PC-9 (cell line): ENCODE results near the gene OR13H1. TPM values are rescaled to one million over a fixed set of nuclear protein-coding genes. Genes with fewer than 3 reads are reported as not detected.
"Not testable (repeated sequence)": the region's sequence is repeated elsewhere in the genome, so short reads cannot be mapped to it uniquely, and the experiment has no call there.

Experiments
- BruUV-seq: library from RNA; stranded (reverse); fragments of 400-500 nt; replicated peaks from 2 replicates; lab custom pipeline; 2021; lab: Mats Ljungman, UMichigan
- CTCF ChIA-PET: fragments of 300-600 bp; sonication (Branson Sonifier 250); formaldehyde crosslinking; loops from one replicate; lab custom pipeline; 2022; ENCODE audit warnings: antibody characterized with exemption; lab: Charles Lee
- POLR2A ChIA-PET: fragments of 300-600 bp; sonication (Branson Sonifier 250); formaldehyde crosslinking; loops from one replicate; lab custom pipeline; 2022; ENCODE audit warnings: antibody characterized with exemption; ENCODE audit not compliant: unreplicated experiment; lab: Charles Lee
- DNase-seq, 2 experiments: peaks; one replicate each; pipeline versions ENCODE4 v3.0.0 to v3.0.0-alpha.2; 2015 to 2022; ENCODE audit warnings: mixed read lengths in 1 of 2
- H2AFZ ChIP-seq: fragments of 200-600 bp; sonication (generic); 2 replicates; pipeline ENCODE4 v1.8.1; 2017; ENCODE audit warnings: antibody characterized with exemption
- H3F3A ChIP-seq: fragments of 200-600 bp; sonication (generic); 2 replicates; pipeline ENCODE4 v1.8.1; 2017; ENCODE audit warnings: antibody characterized with exemption, mild to moderate bottlenecking, low read depth; ENCODE audit not compliant: insufficient read depth
- H3K27ac ChIP-seq: fragments of 200-600 bp; sonication (generic); 2 replicates; pipeline ENCODE4 v1.6.1; 2016; ENCODE audit warnings: mixed run types
- H3K27me3 ChIP-seq: fragments of 200-600 bp; sonication (generic); 2 replicates; pipeline ENCODE4 v1.6.1; 2016; ENCODE audit warnings: low read depth, mixed run types; ENCODE audit not compliant: insufficient read depth
- H3K36me3 ChIP-seq: fragments of 200-600 bp; sonication (generic); 2 replicates; pipeline ENCODE4 v1.6.1; 2016; ENCODE audit warnings: low read depth, mixed run types
- H3K4me1 ChIP-seq: fragments of 200-600 bp; sonication (generic); replicated peaks from 2 replicates; pipeline ENCODE4 v1.6.1; 2016; ENCODE audit warnings: mixed run types; ENCODE audit not compliant: insufficient read depth
- H3K4me2 ChIP-seq: fragments of 200-600 bp; sonication (generic); 2 replicates; pipeline ENCODE4 v1.6.1; 2017; ENCODE audit warnings: mixed run types
- H3K4me3 ChIP-seq: fragments of 200-600 bp; sonication (generic); 2 replicates; pipeline ENCODE4 v1.6.1; 2016; ENCODE audit warnings: mixed run types
- H3K79me2 ChIP-seq: fragments of 200-600 bp; sonication (generic); 2 replicates; pipeline ENCODE4 v1.6.1; 2017; ENCODE audit warnings: low read depth, mixed run types
- H3K9me2 ChIP-seq: fragments of 200-600 bp; sonication (generic); 2 replicates; pipeline ENCODE4 v1.8.1; 2017; ENCODE audit warnings: mild to moderate bottlenecking; ENCODE audit not compliant: insufficient read depth
- H3K9me3 ChIP-seq: fragments of 200-600 bp; sonication (generic); 2 replicates; pipeline ENCODE4 v1.8.1; 2016; ENCODE audit warnings: low read depth; ENCODE audit not compliant: insufficient read depth
- H4K20me1 ChIP-seq: fragments of 200-600 bp; sonication (generic); 2 replicates; pipeline ENCODE4 v1.8.1; 2017; ENCODE audit not compliant: insufficient read depth
- EZH2 ChIP-seq: fragments of 200-600 bp; sonication (generic); IDR thresholded peaks from 2 replicates; pipeline ENCODE4 v1.8.0; 2017; ENCODE audit warnings: antibody characterized with exemption, low read depth
- intact Hi-C: fragments of 100-400 bp; cut with micrococcal nuclease; formaldehyde crosslinking; loops from one replicate; pipeline ENCODE4 v1.10.0; 2022; ENCODE audit not compliant: unreplicated experiment
- total RNA-seq: library from RNA; stranded (reverse); gene quantifications from 2 replicates; pipeline ENCODE4 v1.2.3, GENCODE V29; 2021
- TF ChIP-seq, protein P1 (sequence below): fragments of 200-600 bp; sonication (generic); conservative IDR thresholded peaks from 2 replicates; pipeline ENCODE4 v1.6.1; 2017; ENCODE audit warnings: mixed run types, antibody characterized with exemption, mild to moderate bottlenecking, moderate library complexity

OR13H1 gene
- total RNA-seq, 1 experiment from 2014 or later: not detected

DNA sequence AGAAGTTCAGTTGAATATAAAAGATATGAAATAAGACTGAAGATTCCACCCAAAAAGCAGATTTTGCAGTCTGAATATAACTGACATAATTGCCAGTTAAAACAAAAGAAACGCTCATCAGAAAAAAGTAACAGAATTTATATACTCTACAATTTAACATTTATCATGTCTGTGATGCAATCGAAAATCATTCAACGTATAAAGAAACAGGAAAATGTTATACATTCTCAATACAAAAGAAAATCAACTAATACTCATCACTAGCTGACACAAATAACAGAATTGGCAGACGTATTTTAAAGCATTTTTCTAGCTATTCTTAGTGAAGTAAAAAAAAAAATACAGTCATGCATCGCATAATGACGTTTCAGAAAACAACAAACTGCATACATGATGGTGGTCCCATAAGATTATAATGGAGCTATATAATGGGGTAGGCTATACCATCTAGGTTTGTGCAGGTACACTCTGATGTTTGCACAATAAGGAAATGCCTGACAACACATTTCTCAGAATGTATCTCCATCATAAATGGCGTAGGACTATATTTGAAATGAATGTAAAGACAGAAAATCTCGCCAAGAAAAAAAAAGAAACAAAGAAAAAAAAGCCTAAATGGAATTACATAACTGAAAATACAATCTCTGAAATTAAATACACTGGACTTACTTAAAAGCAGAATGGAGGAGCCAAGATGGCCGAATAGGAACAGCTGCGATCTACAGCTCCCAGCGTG is 34.3 kb downstream of the OR13H1 start:
- no peak for DNase-seq
- H3K9me2 ChIP-seq: no peaks in the 10 kb centered on the region
- no peaks in the 10 kb centered on the region for H3K9me3 ChIP-seq
- H3K27me3 ChIP-seq: no peaks in the 10 kb centered on the region
- H2AFZ ChIP-seq: peak overlapping the region; percentile 79
- H3K79me2 ChIP-seq: peaks cover 21% of the 10 kb centered on the region; the same call in 1 of the 2 replicates
- no peak for TF ChIP-seq EZH2
- TF ChIP-seq, protein P1, sequence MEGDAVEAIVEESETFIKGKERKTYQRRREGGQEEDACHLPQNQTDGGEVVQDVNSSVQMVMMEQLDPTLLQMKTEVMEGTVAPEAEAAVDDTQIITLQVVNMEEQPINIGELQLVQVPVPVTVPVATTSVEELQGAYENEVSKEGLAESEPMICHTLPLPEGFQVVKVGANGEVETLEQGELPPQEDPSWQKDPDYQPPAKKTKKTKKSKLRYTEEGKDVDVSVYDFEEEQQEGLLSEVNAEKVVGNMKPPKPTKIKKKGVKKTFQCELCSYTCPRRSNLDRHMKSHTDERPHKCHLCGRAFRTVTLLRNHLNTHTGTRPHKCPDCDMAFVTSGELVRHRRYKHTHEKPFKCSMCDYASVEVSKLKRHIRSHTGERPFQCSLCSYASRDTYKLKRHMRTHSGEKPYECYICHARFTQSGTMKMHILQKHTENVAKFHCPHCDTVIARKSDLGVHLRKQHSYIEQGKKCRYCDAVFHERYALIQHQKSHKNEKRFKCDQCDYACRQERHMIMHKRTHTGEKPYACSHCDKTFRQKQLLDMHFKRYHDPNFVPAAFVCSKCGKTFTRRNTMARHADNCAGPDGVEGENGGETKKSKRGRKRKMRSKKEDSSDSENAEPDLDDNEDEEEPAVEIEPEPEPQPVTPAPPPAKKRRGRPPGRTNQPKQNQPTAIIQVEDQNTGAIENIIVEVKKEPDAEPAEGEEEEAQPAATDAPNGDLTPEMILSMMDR: no peak
- H3F3A ChIP-seq: no peaks in the 10 kb centered on the region
- no peaks in the 10 kb centered on the region for H4K20me1 ChIP-seq
- intact Hi-C loops: no loop called here
- BruUV-seq: no TSS peak
- peak overlapping the region; percentile 85 for H3K4me2 ChIP-seq
- peak overlapping the region; percentile 44 for H3K27ac ChIP-seq
- peaks cover 16% of the 10 kb centered on the region for H3K4me1 ChIP-seq
- H3K4me3 ChIP-seq: peak overlapping the region; percentile 74
- no peaks in the 10 kb centered on the region for H3K36me3 ChIP-seq
- ChIA-PET CTCF (no interaction called here), POLR2A (no interaction called here)

DNA sequence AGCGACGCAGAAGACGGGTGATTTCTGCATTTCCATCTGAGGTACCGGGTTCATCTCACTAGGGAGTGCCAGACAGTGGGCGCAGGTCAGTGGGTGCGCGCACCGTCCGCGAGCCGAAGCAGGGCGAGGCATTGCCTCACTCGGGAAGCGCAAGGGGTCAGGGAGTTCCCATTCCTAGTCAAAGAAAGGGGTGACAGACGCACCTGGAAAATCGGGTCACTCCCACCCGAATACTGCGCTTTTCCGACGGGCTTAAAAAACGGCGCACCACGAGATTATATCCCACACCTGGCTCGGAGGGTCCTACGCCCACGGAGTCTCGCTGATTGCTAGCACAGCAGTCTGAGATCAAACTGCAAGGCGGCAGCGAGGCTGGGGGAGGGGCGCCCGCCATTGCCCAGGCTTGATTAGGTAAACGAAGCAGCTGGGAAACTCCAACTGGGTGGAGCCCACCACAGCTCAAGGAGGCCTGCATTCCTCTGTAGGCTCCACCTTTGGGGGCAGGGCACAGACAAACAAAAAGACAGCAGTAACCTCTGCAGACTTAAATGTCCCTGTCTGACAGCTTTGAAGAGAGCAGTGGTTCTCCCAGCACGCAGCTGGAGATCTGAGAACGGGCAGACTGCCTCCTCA is 35.0 kb downstream of the OR13H1 start:
- Histone ChIP-seq H3K4me1 (peaks cover 16% of the 10 kb centered on the region), H3K27ac (peak overlapping the region; percentile 44), H2AFZ (peak overlapping the region; percentile 79), H3K79me2 (peaks cover 21% of the 10 kb centered on the region; the same call in 1 of the 2 replicates), H3K4me3 (peak overlapping the region; percentile 74), H3K4me2 (peak overlapping the region; percentile 85)
- H3F3A ChIP-seq, POLR2A ChIA-PET, H3K9me2 ChIP-seq, H3K9me3 ChIP-seq, H3K27me3 ChIP-seq, BruUV-seq, H4K20me1 ChIP-seq, intact Hi-C loops, H3K36me3 ChIP-seq, CTCF ChIA-PET: not testable (repeated sequence)
- peak; percentile 62 to 80 for DNase-seq

DNA sequence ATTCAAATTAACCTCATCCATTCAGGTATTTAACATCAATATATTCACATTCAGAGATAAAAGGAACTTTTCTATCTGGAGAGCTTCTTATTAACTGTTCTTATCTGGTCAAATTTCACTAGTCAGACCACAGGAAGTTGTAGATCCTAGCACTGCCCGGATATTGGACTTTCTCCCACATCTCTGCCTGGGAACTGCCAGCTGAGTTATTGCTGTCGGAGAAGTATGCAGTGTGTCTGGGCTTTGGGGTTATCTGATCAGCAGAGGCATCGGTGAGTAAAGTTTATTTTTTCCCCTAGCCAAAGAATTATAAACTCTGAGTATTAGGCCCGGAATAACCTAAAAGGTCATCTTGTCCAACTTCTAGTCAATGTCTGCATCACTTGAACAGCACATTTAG is 45.1 kb downstream of the OR13H1 start:
- intact Hi-C loops: no loop called here
- ChIA-PET POLR2A (no interaction called here), CTCF (no interaction called here)
- Histone ChIP-seq H3K9me2 (no peaks in the 10 kb centered on the region), H3K4me2 (no peak overlapping the region), H3K27me3 (no peaks in the 10 kb centered on the region), H3K4me1 (no peaks in the 10 kb centered on the region), H3K4me3 (no peak overlapping the region), H3K9me3 (0 out of 2 replicates have a peak, but pooled peaks cover 7% of the 10 kb centered on the region), H3K79me2 (no peaks in the 10 kb centered on the region), H3F3A (no peaks in the 10 kb centered on the region), H3K27ac (no peak overlapping the region), H2AFZ (no peak overlapping the region), H3K36me3 (no peaks in the 10 kb centered on the region), H4K20me1 (no peaks in the 10 kb centered on the region)
- BruUV-seq: no TSS peak
- TF ChIP-seq, protein P1: no peak
- no peak for TF ChIP-seq EZH2
- no peak for DNase-seq
